GM21528 (cell line): ENCODE measurements around the gene JPH4.
"Not testable (repeated sequence)": the region's sequence is repeated elsewhere in the genome, so short reads cannot be mapped to it uniquely, and the experiment has no call there.

Source experiments
- ATAC-seq: cut with Tn5 transposase; IDR thresholded peaks from one replicate; pipeline ENCODE4 v1.9.1; 2021; ENCODE audit warnings: mild to moderate bottlenecking, moderate library complexity; ENCODE audit not compliant: unreplicated experiment, low FRiP score

The JPH4 gene

GRCh38 chr14:23550812-23551265 is 27.8 kb downstream of the JPH4 start:
- ATAC-seq: no peak

GRCh38 chr14:23550131-23550811 is 28.3 kb downstream of the JPH4 start:
- no peak for ATAC-seq

GRCh38 chr14:23548351-23549318 is 30.0 kb downstream of the JPH4 start:
- no peak for ATAC-seq

GRCh38 chr14:23547924-23548323 is 30.7 kb downstream of the JPH4 start:
- ATAC-seq: no peak

GRCh38 chr14:23546450-23547035 is 32.0 kb downstream of the JPH4 start:
- no peak for ATAC-seq

- ATAC-seq: no peak
These were observed 32.7 kb downstream of the JPH4 start for GRCh38 chr14:23545740-23546365.

- ATAC-seq: no peak
These were observed 33.8 kb downstream of the JPH4 start for GRCh38 chr14:23544511-23545447.

- ATAC-seq: no peak
These were observed 35.2 kb downstream of the JPH4 start for GRCh38 chr14:23543403-23543802.

GRCh38 chr14:23542261-23542660 is 36.3 kb downstream of the JPH4 start:
- no peak for ATAC-seq

- ATAC-seq: no peak
These were observed 38.5 kb downstream of the JPH4 start for GRCh38 chr14:23540141-23540469.

- no peak for ATAC-seq
These were observed 39.1 kb downstream of the JPH4 start for GRCh38 chr14:23539248-23540140.

- ATAC-seq: no peak
These were observed 39.8 kb downstream of the JPH4 start for GRCh38 chr14:23538785-23539184.

- no peak for ATAC-seq
These were observed 40.4 kb downstream of the JPH4 start for GRCh38 chr14:23538050-23538718.

GRCh38 chr14:23537351-23538049 is 41.1 kb downstream of the JPH4 start:
- ATAC-seq: no peak

GRCh38 chr14:23536906-23537305 is 41.7 kb downstream of the JPH4 start:
- ATAC-seq: not testable (repeated sequence)

GRCh38 chr14:23536494-23536893 is 42.1 kb downstream of the JPH4 start:
- ATAC-seq: no peak

GRCh38 chr14:23535943-23536342 is 42.6 kb downstream of the JPH4 start:
- ATAC-seq: no peak
